GM18517 (cell line): ENCODE data around the gene CRYM.
A peak's percentile ranks its signal among the peaks of the same experiment; 100 is the strongest.
"Not testable (repeated sequence)": the region's sequence is repeated elsewhere in the genome, so short reads cannot be mapped to it uniquely, and the experiment has no call there.

Source experiments
- ATAC-seq: cut with Tn5 transposase; IDR thresholded peaks from one replicate; pipeline ENCODE4 v1.9.1; 2021; ENCODE audit warnings: mild to moderate bottlenecking, moderate library complexity; ENCODE audit not compliant: unreplicated experiment

Gene CRYM

DNA sequence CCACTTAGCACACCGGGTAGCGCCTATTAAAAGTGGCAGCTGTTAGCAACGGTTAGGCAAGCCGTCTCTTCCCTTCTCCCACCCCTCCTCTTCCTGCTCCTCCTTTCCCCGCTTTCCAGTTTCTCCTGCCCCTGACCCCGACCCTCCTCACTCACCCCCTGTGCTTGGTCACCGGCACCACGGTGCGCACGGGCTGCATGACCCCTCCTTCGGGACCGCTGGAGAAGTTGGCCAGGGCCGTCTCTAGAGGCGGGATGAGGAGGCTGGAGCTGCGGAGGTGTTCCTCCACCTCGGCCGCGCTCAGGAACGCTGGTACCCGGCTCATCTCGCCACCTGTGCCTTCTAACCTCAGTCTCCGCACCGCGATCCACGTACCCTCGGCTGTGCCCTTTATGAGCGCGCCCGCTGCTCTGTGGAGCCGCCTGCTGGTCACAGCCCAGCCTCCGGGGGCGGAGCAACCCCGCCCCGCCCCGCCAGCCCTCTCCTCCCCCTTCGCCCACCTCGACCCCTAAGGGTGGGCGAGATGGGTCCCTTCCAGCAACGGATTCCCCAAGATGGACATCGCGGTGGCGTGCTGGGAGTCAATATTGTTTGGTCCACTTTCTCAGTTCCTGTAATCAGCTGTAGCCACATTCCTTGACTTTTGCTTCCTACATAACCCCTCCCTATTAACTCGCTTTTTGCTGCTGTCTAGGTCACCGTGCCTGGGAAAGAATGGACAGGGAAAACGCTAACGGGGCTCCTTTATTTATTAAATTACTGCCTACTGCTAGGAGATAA lies at the start of gene CRYM:
TSS of gene CRYM (minus strand) at position 364 of the 780 bp plus-strand sequence. CDS start at position 325, 39 bp downstream.
- ATAC-seq, result no peak

DNA sequence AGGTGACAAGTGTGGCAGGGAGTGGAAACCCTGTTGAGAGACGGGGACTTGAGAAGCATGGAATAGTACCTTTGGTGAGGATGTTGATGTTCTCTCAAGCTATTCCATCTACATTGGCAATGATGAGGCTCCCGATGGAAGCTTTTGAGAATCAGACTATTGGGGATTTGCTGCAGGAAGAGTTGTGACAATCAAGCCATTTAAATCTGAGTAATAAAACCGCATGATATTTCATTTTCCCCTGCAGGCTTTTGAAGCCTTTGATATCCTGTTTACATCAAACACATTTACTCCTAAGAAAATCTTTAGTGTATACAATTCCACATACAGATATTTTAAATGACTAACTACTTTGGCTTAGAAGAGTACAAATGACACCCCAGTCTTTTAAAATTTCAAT lies 49.0 kb upstream of the CRYM start:
- no peak for ATAC-seq

DNA sequence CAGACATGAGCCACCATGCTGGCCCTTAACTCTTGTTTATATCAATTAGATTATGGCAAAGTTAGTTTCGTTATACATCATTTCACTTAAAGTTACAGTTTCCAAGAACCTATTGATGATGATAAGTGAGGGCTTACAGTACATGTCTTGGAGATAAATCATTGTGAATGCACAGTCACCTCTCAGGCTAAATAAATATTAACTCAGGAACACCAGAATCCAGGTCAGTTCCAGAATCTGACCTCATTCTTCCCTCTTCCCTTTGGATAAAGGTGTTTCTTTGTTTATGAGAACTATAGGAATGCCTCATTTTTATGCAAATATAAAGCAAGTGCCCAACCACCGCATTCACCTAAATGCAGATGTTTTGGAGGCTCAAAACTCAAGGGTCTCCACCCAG lies 48.4 kb upstream of the CRYM start:
- ATAC-seq, result no peak

- ATAC-seq, result no peak
Measured at GRCh38 chr16:21324267-21324666, 46.2 kb upstream of the CRYM start.

GRCh38 chr16:21322251-21322650 lies 44.2 kb upstream of the CRYM start:
- ATAC-seq, result not testable (repeated sequence)

DNA sequence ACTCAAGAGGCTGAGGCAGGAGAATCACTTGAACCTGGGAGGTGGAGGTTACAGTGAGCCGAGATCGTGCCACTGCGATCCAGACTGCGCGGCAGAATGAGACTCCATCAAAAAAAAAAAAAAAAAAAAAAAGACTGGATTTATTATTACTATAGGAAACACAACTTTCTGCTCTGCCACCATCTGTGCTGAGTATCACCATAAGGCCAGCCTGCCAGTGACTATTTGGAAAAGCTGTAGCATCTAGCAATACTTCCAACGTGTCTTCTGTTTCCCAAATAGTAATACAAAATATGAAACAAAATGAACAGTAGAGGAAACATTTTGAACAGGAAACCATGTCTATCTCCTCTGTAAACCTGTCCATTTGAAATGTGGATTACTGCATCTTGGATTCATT lies 43.6 kb upstream of the CRYM start:
- ATAC-seq, result no peak

DNA sequence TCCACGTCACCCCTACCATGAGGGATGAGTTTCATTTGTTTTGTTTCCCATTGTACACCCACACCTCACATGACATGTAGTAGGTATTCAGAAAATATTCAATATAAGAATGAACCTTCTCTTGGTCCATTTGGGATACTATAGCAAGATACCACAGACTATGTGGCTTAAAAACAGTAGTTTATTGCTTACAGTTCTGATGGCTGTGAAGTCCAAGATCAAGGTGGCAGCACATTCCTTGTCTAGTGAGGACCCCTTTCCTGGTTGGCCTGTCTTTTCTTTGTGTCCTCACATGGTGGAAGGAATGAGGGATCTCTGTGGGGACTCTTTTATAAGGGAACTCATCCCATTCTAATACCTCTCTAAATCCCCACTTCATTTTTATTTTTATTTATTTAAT lies 36.2 kb upstream of the CRYM start:
- no peak for ATAC-seq

DNA sequence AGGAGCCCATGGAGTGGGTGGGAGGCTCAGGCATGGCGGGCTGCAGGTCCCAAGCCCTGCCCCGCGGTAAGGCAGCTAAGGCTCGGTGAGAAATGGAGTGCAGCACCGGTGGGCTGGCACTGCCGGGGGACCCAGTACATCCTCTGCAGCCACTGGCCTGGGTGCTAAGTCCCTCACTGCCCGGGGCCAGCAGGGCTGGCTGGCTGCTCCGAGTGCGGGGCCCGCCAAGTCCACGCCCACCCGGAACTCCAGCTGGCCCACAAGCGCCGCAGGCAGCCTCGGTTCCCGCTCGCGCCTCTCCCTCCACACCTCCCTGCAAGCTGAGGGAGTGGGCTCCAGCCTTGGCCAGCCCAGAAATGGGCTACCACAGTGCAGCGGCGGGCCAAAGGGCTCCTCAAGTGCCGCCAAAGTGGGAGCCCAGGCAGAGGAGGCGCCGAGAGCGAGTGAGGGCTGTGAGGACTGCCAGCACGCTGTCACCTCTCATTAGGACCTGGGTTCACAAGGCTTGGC lies 34.8 kb upstream of the CRYM start:
- ATAC-seq, result not testable (repeated sequence)

- not testable (repeated sequence) for ATAC-seq
Measured at GRCh38 chr16:21312046-21312445, 34.0 kb upstream of the CRYM start.

- ATAC-seq, result not testable (repeated sequence)
Measured at GRCh38 chr16:21306712-21307111, 28.6 kb upstream of the CRYM start.

- no peak for ATAC-seq
Measured at GRCh38 chr16:21302898-21303528, 24.9 kb upstream of the CRYM start.

DNA sequence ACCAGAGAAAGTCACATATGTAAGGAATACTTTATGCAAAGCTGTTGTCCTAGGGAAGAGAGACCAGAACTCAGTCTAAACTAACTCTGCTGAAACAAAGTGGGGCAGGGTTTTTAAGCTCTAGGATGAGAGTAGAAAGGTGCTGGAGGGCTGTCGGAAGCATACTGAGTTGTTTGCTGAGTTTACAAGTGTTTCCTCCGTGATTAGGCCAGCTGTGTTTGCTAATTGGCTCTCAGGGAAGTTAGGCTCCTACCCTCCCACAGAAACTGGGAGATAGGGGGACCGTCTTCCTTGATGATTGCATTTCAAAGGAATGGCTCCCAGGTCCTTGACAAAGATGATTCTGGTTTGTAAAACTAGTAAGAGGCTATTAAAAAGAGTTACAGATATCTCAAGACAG lies 24.4 kb upstream of the CRYM start:
- no peak for ATAC-seq

DNA sequence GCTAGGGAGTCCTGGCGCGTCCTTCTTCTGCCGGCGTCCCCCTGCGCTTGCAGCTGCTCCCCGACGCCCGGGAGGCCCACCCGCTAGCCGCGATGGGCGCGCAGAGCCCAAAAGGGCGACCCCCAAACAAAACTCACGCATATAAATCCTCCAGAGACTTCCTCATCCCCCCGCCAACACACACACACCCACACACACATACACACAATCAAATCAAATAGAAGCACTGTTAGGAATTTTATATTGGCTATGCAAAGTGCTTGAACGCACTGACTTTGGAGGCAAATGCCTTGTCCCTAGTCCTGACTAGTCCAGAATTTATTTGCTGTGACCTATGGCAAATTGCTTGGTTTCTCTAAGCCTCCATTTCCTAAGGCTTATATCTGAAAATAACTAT lies 23.8 kb upstream of the CRYM start:
- ATAC-seq, result no peak

DNA sequence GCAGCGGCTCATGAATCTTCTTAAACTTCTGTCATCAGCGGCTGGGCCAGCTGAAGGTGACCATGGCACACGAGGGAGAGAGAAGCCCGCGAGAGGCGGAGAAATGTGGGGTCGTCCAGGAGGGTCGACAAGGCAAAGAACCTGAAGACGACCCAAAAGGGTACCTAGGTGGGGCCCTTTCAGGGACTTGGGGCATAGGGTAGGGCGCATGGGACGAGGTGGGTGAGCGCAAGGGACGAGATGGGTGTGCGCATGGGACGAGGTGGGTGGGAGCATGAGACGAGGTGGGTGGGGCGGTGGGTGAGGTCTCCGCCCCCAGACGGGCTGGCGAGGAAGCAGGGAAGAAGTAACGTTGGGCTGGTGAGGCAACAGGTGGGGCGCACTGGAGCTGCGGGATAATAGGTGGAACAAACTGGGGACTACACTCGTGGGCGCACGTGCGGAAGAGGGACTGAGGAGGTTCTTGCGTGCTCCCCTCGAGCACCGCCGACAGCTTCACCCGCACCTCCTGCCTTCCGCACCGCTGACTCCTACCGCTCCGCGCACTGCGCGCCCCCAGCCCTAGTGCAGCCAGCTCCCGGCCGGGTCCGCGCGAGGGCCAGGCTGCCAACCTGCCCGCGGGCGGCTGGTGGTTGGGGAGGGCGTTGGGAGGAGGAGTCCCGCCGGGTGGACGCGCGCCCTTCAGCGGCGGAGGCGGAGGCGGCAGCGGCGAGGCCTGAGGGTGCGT lies 23.2 kb upstream of the CRYM start:
- peak; percentile 55 for ATAC-seq

- ATAC-seq, result peak; percentile 42
Measured at GRCh38 chr16:21300309-21301167, 22.4 kb upstream of the CRYM start.

DNA sequence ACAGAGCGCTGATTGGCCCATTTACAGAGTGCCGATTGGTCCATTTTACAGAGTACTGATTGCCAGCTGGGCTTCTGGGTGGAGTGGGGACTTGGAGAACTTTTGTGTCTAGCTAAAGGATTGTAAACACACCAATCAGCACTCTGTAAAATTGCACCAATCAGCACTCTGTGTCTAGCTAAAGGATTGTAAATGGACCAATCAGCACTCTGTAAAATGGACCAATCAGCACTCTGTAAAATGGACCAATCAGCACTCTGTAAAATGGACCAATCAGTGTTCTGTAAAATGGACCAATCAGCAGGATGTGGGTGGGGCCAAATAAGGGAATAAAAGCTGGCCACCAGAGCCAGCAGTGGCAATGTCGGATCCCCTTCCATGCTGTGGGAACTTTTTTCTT lies 11.7 kb upstream of the CRYM start:
- ATAC-seq, result not testable (repeated sequence)

- ATAC-seq, result no peak
Measured at GRCh38 chr16:21285314-21285713, 7.2 kb upstream of the CRYM start.

DNA sequence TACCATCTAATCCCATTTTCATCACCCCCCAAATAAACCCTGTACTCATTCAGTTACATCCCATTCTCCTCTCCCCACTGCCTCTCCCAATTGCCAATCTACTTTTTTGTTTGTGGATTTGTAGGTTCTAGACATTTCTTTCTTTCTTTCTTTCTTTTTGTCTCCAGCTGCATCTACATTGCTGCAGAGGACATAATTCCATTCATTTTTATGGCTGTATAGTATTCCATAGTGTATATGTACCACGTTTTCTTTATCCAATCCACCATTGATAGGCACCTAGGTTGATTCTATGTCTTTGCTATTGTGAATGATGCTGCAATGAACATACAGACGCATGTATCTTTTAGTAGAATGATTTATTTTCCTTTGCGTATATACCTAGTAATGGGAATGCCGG lies 6.3 kb upstream of the CRYM start:
- ATAC-seq, result no peak

DNA sequence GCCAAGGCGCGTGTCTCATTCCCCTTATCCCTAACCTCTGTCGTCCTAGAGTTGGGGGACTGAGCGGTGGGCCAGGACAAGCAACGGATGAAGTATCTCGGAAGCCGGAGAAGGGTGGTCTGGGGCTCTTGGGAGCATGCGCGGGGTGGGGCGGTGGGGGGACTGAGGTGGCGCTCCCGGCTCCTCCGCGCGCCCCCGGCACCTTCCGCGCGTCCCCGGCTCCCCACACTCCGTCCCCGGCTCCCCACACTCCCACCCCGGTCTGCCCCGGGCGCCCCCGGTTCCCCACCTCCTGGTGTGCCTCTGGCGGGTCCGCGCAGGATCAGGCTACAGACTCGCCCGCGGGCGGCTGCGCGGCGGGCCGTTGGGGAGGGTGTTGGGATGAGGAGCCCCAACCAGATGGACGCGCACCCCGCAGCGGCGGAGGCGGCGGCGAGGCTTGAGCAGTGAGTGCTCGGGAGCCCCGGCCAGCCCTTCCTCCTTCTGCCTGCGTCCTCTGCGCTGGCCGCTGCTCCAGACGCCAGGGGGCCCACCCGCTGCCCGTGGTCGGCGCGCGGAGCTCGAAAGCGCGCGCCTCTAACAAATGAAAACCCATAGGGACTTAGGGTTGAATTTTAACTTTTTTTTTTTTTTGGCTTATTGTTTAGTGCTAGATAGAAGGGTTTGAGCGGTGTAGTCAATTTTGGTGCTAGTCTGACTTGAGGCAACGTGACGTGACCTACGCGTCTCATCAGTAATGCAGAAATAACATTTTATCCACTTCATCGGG lies 5.6 kb upstream of the CRYM start:
- ATAC-seq, result no peak
